ENCODE measurements around the gene FMNL2.

DNA sequence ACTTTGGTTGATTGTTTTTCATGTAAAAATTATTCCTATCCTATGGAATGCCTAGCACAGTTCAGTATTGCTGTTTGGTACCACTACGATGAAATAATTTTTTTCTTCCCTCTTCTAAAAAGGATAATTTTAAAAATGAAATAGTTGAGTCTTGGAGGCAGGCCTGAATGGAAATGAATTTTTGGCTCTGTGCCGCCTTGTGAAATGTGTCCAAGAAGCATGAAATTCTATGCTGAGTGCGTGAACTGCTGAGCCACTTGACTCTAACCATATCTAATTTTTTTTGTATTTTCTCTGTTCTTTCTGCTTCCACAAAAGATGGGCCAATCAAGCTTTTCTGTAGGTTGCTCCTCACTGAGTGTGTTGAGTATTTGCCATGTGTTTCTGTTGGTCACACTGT, 287.2 kb downstream of the FMNL2 start:
- TF ChIP-seq, protein P1, sequence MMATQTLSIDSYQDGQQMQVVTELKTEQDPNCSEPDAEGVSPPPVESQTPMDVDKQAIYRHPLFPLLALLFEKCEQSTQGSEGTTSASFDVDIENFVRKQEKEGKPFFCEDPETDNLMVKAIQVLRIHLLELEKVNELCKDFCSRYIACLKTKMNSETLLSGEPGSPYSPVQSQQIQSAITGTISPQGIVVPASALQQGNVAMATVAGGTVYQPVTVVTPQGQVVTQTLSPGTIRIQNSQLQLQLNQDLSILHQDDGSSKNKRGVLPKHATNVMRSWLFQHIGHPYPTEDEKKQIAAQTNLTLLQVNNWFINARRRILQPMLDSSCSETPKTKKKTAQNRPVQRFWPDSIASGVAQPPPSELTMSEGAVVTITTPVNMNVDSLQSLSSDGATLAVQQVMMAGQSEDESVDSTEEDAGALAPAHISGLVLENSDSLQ (IDR thresholded peaks at IDR 0.05), result no peak
- TF ChIP-seq LEF1 (IDR thresholded peaks at IDR 0.05; ENCODE audit: borderline replicate concordance), result no peak
- no peak for TF ChIP-seq SP1 (IDR thresholded peaks at IDR 0.05)
- no peak for TF ChIP-seq FOXK2 (IDR thresholded peaks at IDR 0.05)
- TF ChIP-seq ELF4 (IDR thresholded peaks at IDR 0.05), result no peak
- no peak for TF ChIP-seq TARDBP (IDR thresholded peaks at IDR 0.05)
- TF ChIP-seq BHLHE40 (IDR thresholded peaks at IDR 0.05; ENCODE audit: borderline replicate concordance), result no peak
- no peak for TF ChIP-seq L3MBTL2 (conservative IDR thresholded peaks at IDR 0.05)
- TF ChIP-seq SUZ12 (IDR thresholded peaks at IDR 0.05), result no peak
- no peak for TF ChIP-seq HDGF (IDR thresholded peaks at IDR 0.05; ENCODE audit: borderline replicate concordance)
- no peak for TF ChIP-seq FOXA1 (IDR thresholded peaks at IDR 0.05)
- TF ChIP-seq NFRKB (IDR thresholded peaks at IDR 0.05), result no peak
- TF ChIP-seq FOXM1 (IDR thresholded peaks at IDR 0.05; ENCODE audit: borderline replicate concordance), result no peak
- no peak for TF ChIP-seq ZNF384 (IDR thresholded peaks at IDR 0.05)

All from HEK293T (cell line).